Duodenal mucosa (tissue), 2 donors: ENCODE results near the gene DNAH17.
"Not testable (repeated sequence)": the region's sequence is repeated elsewhere in the genome, so short reads cannot be mapped to it uniquely, and the experiment has no call there.

Source experiments
- H3K27ac ChIP-seq: one replicate; pipeline ENCODE4 v1.7.0; 2013; ENCODE audit warnings: low read depth, low read length
- H3K27me3 ChIP-seq, 2 donors: one replicate each; pipeline ENCODE4 v1.7.0; 2013; ENCODE audit warnings: low read length in 2 of 2, control low read depth in 1 of 2; ENCODE audit not compliant: insufficient read depth in 2 of 2, control insufficient read depth in 1 of 2
- H3K36me3 ChIP-seq, 2 donors: one replicate each; pipeline ENCODE4 v1.7.0; 2013; ENCODE audit warnings: low read length in 2 of 2, control low read depth in 1 of 2; ENCODE audit not compliant: insufficient read depth in 2 of 2, control insufficient read depth in 1 of 2
- H3K4me1 ChIP-seq, 2 donors: one replicate each; pipeline ENCODE4 v1.7.0; 2013; ENCODE audit warnings: low read length in 2 of 2, control low read depth in 1 of 2; ENCODE audit not compliant: insufficient read depth in 2 of 2, control insufficient read depth in 1 of 2
- H3K4me3 ChIP-seq, 2 donors: one replicate each; pipeline ENCODE4 v1.7.0; 2013; ENCODE audit warnings: low read length in 2 of 2, low read depth in 1 of 2
- H3K9ac ChIP-seq, 2 donors: one replicate each; pipeline ENCODE4 v1.7.0; 2013; ENCODE audit warnings: low read length in 2 of 2, low read depth in 1 of 2
- H3K9me3 ChIP-seq, 2 donors: one replicate each; pipeline ENCODE4 v1.7.0; 2013; ENCODE audit warnings: low read length in 2 of 2, control low read depth in 1 of 2; ENCODE audit not compliant: control insufficient read depth in 1 of 2

DNAH17 gene

DNA sequence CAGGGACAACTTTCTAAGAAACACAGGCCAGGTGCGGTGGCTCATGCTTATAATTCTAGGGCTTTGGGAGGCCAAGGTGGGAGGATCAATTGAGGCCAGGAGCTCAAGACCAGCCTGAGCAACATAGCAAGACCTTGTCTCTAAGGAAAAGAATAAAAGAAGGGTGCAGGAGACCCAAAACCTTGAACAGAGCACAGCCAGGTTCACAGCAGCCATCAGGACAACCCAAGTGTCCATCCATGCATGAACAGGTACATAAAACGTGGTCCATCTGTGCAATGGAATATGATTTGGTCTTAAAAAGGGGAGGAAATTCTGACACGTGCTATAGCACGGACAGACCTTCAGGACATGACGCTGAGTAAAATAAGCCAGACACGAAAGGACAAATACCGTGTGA is 107.8 kb downstream of the DNAH17 start:
- Histone ChIP-seq H3K27ac (no peak overlapping the region), H3K9ac (no peak overlapping the region), H3K9me3 (no peaks in the 10 kb centered on the region), H3K4me3 (no peak overlapping the region), H3K27me3 (peaks cover 0 to 3% of the 10 kb centered on the region in 2 donors), H3K4me1 (no peaks in the 10 kb centered on the region), H3K36me3 (no peaks in the 10 kb centered on the region)

DNA sequence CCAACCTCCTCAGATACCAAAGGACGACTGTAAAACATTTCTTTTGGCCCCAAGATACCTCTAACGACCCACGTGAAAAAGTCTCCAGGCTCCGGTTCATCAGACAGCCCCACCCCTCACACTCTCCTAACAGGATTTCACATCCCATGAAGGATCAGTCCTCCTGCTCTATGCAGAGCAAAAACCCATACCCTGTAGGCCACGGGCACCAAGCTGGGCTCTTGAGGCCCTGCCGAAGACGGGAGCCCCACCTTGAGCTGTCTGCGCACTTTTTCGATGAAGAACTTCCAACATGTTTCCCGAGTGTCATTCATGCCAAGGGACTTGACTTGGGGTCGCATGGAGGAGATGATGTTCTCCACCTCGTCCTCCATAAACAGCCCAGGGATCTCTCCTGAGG is 108.8 kb downstream of the DNAH17 start:
- H3K4me3 ChIP-seq = no peak overlapping the region
- no peaks in the 10 kb centered on the region for H3K4me1 ChIP-seq
- H3K27ac ChIP-seq = no peak overlapping the region
- no peaks in the 10 kb centered on the region for H3K36me3 ChIP-seq
- no peak overlapping the region for H3K9ac ChIP-seq
- H3K9me3 ChIP-seq = no peaks in the 10 kb centered on the region
- H3K27me3 ChIP-seq = no peaks in the 10 kb centered on the region

DNA sequence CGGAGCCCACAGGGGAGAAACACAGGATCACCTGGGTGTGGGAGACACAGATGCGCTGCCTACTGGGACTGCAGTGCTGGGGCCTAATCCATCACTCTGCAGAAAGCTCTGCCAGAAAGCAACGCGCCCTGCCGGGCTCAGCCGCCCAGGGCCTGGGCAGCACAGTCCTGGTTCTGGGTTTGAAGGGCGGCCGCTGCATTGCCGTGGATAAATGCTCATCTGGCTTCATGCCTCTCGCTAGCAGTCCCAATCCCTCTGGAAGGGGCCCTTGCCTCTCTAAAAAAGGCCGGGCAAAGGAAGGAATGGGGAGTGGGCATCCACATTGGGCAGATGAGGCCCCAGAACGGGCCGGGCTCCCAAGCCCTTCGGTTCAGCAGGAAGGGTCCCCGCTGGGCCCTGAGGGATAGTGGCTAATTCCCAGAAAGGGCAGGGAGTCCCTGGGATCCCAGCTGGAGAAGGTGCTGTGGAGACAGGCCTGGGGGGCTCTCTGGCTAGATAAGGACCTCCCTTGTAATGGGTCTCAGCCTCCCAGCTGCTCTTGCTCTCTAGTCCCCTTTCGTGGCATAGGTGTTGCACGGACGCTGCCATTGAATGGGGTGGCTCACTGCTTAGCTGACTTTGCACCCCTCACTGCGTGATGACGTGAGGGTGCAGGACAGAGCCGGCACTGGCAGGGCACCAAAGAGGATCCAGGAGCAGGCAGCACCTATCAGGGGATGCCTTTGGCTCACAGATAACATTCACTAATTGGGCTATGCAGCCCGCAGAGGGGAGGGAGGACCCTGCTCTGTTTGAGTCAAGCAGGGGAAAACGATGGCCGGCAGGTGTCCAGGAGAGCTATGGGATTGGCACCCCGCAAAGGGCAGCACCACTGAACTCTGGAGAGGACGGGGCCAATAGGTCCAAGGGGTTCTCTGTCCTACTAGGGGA is 110.1 kb downstream of the DNAH17 start:
- Histone ChIP-seq H3K36me3 (no peaks in the 10 kb centered on the region), H3K9me3 (no peaks in the 10 kb centered on the region), H3K9ac (no peak overlapping the region), H3K27ac (no peak overlapping the region), H3K4me3 (no peak overlapping the region), H3K27me3 (no peaks in the 10 kb centered on the region), H3K4me1 (no peaks in the 10 kb centered on the region)

DNA sequence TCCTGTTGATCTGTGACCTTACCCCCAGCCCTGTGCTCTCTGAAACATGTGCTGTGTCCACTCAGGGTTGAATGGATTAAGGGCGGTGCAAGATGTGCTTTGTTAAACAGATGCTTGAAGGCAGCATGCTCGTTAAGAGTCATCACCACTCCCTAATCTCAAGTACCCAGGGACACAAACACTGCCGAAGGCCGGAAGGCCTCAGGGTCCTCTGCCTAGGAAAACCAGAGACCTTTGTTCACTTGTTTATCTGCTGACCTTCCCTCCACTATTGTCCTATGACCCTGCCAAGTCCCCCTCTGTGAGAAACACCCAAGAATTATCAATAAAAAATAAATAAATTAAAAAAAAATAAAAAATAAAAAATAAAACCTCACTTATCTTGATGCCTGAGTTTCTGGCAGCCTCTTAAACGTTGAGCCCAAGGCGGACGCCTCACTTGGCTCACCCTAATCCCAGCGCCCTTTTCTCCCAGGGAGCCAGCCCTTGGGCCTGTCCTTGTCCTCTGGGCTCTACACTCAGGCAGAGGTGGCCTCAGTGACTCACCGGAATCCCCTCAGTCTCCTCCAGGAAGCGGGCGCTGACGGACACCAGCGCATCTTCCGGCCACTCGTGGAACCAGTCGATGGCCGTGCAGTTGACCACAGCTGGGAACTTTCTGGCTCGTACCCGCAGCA is 110.9 kb downstream of the DNAH17 start:
- not testable (repeated sequence) for H3K4me3 ChIP-seq, H3K4me1 ChIP-seq, H3K9ac ChIP-seq, H3K27me3 ChIP-seq, H3K9me3 ChIP-seq, H3K36me3 ChIP-seq, H3K27ac ChIP-seq

DNA sequence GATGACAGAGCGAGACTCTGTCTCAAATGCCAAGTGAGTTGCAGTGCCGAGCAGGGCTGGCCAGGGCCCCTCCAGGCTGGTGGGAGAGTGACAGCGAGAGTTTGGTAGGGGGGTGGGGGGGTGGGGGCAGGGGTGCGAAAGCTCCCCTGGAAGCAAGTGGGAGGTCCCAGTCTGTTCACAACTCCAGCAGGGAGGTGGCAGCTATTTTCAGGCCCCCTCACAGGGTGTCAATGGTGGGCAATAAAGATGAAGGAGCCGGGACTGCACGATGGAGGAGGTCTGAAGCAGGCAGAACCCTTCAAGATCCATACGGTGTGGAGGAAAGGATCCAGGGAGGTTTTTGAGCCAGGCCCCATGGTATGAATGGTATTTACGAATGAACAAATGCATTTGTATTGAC is 115.0 kb downstream of the DNAH17 start:
- Histone ChIP-seq H3K9me3 (no peaks in the 10 kb centered on the region), H3K27ac (no peak overlapping the region), H3K36me3 (no peaks in the 10 kb centered on the region), H3K27me3 (no peaks in the 10 kb centered on the region), H3K4me1 (no peaks in the 10 kb centered on the region), H3K4me3 (no peak overlapping the region), H3K9ac (no peak overlapping the region)

DNA sequence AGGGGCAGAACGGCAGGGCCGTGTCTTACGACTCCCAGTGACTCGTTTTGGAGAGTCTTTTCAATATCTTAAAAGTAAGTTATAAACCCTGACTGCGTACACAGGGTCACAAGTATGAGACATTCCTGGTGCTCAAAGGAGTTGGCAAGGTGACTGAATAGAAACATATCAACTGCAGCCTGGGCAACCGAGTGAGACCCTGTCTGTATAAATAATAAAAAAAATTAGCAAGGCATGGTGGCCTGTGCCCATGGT is 115.5 kb downstream of the DNAH17 start:
- Histone ChIP-seq H3K4me3 (no peak overlapping the region), H3K4me1 (no peaks in the 10 kb centered on the region), H3K27ac (no peak overlapping the region), H3K36me3 (no peaks in the 10 kb centered on the region), H3K9ac (no peak overlapping the region), H3K27me3 (peaks cover 0 to under 1% of the 10 kb centered on the region in 2 donors), H3K9me3 (no peaks in the 10 kb centered on the region)

DNA sequence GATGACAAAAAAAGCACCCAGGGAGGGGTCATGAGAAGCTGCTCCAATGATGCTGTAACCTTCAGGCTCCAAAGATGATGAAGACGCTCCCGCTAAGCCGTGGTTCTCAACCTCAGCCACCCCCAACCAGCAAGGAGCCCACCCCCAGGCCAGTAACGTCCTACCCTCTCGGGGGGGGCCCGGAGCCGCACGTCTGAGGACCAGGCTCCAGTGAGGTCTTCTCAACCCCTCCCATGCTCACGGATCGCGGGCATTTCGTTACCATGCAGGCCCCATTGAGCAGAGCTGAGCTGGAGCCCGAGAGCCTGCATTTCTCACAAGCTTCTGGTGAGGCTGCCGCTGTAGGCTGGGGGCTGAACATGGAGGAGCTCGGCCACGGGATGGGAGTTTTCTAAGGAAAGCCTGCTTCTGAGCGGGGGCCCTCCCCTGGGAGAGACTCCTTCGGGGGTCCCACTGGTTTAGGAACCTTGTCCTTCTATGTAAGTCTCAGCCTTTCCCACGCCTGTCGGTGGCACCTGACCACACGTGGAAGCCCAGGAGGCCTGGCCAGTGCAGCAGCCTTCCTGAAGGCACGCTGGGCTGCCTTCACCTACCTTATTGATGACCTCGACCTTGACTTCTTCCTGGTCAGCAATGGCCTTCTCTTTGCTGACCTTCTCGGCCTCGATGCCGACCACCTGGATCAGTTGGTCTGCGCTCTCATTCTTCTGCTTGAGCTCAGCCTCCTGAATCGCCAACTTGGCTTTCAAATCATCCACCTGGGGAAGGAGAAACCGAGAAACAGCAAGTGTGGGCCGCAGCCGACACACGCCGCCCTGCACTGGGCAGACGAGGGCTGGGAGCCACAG is 116.0 kb downstream of the DNAH17 start:
- Histone ChIP-seq H3K9ac (no peak overlapping the region), H3K4me1 (no peaks in the 10 kb centered on the region), H3K27me3 (peaks cover 0 to 6% of the 10 kb centered on the region in 2 donors), H3K9me3 (no peaks in the 10 kb centered on the region), H3K4me3 (no peak overlapping the region), H3K27ac (no peak overlapping the region), H3K36me3 (no peaks in the 10 kb centered on the region)

DNA sequence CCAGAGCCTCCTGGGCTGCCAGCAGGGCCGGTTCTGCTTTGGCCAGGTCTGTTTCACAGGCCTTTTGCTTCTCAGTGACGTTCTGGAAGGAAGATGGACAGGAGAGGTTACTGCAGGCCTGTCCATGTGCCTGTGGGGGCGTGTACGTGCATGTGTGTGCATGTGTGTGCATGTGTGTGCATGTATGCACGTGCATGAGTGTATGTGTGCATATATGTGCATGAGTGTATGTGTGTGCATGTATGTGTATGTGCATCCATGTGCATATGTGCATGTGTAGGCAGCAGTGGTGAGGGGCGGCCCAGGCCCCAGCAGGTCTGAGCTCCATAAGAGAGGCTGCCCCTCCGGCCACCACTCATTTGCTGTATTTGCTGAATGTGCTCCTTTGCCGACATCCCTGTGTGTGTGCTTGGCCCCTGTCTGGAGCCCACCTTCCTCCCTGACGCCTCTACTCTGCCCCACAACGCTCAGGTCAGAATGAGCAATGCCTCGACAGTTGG is 117.0 kb downstream of the DNAH17 start:
- no peaks in the 10 kb centered on the region for H3K4me1 ChIP-seq
- H3K9me3 ChIP-seq = no peaks in the 10 kb centered on the region
- H3K4me3 ChIP-seq = no peak overlapping the region
- H3K27me3 ChIP-seq = peaks cover 0 to 6% of the 10 kb centered on the region in 2 donors
- no peak overlapping the region for H3K27ac ChIP-seq
- H3K9ac ChIP-seq = no peak overlapping the region
- no peaks in the 10 kb centered on the region for H3K36me3 ChIP-seq

DNA sequence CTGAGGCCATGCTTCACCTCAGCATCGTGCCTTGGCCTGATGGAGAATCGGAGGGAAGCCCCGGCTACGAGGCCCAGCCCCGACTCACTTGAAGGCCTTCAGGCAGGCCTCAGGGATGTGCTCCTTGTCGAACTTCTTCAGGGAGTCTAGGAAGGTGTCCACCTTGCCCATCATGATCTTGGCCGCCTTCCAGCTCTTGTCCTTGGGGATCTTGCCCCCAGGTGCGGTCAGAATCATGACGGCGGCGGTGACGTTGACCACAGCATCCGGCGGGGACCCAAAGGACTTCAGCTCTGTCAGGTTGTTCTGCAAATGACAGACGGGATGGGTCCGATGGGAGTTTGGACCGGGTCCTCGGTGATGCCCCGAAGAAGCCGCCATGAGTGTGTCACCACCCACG is 117.5 kb downstream of the DNAH17 start:
- Histone ChIP-seq H3K4me3 (no peak overlapping the region), H3K9me3 (no peaks in the 10 kb centered on the region), H3K4me1 (no peaks in the 10 kb centered on the region), H3K27ac (no peak overlapping the region), H3K9ac (no peak overlapping the region), H3K36me3 (no peaks in the 10 kb centered on the region), H3K27me3 (peaks cover 0 to 6% of the 10 kb centered on the region in 2 donors)
